ENCODE results near the gene CEMIP2.
"Not testable (repeated sequence)": the region's sequence is repeated elsewhere in the genome, so short reads cannot be mapped to it uniquely, and the experiment has no call there.

CEMIP2 gene

GRCh38 chr9:71768388-71769174 lies at the start of gene CEMIP2:
CEMIP2 (minus strand) TSS chr9:71768513; CDS start chr9:71750373, 18,140 bp downstream.
- Mint-ChIP-seq H3K9me3 (no peaks in the 10 kb centered on the region), H3K4me3 (peak within 1 kb of the TSS; percentile 96), H3K4me1 (ENCODE audit: low read depth) (peaks cover 44% of the 10 kb centered on the region), H3K36me3 (ENCODE audit: low read depth) (peaks cover 22% of the 10 kb centered on the region), H3K27me3 (no peaks in the 10 kb centered on the region), H3K27ac (peak within 1 kb of the TSS; percentile 98)
- DNase-seq, result peak; percentile 91

- Mint-ChIP-seq H3K4me3 (no peak overlapping the region), H3K27ac (no peak overlapping the region), H3K36me3 (ENCODE audit: low read depth) (no peaks in the 10 kb centered on the region), H3K9me3 (no peaks in the 10 kb centered on the region), H3K4me1 (ENCODE audit: low read depth) (peaks cover 13% of the 10 kb centered on the region), H3K27me3 (no peaks in the 10 kb centered on the region)
- DNase-seq, result no peak
These were observed 48.7 kb upstream of the CEMIP2 start for GRCh38 chr9:71816916-71817451.

- Mint-ChIP-seq H3K4me3 (no peak overlapping the region), H3K36me3 (ENCODE audit: low read depth) (no peaks in the 10 kb centered on the region), H3K9me3 (no peaks in the 10 kb centered on the region), H3K27ac (no peak overlapping the region), H3K27me3 (no peaks in the 10 kb centered on the region), H3K4me1 (ENCODE audit: low read depth) (peaks cover 13% of the 10 kb centered on the region)
- DNase-seq, result no peak
These were observed 46.5 kb upstream of the CEMIP2 start for GRCh38 chr9:71814815-71815214.

GRCh38 chr9:71814226-71814625 lies 45.9 kb upstream of the CEMIP2 start:
- Mint-ChIP-seq H3K27ac (no peak overlapping the region), H3K36me3 (ENCODE audit: low read depth) (no peaks in the 10 kb centered on the region), H3K4me3 (no peak overlapping the region), H3K9me3 (no peaks in the 10 kb centered on the region), H3K27me3 (no peaks in the 10 kb centered on the region), H3K4me1 (ENCODE audit: low read depth) (peaks cover 12% of the 10 kb centered on the region)
- no peak for DNase-seq

- Mint-ChIP-seq H3K4me1 (ENCODE audit: low read depth) (peaks cover 10% of the 10 kb centered on the region), H3K27ac (no peak overlapping the region), H3K4me3 (no peak overlapping the region), H3K36me3 (ENCODE audit: low read depth) (no peaks in the 10 kb centered on the region), H3K9me3 (no peaks in the 10 kb centered on the region), H3K27me3 (no peaks in the 10 kb centered on the region)
- no peak for DNase-seq
These were observed 44.1 kb upstream of the CEMIP2 start for GRCh38 chr9:71812385-71812784.

GRCh38 chr9:71808068-71808467 lies 39.8 kb upstream of the CEMIP2 start:
- no peaks in the 10 kb centered on the region for H3K27me3 Mint-ChIP-seq
- H3K36me3 Mint-ChIP-seq (ENCODE audit: low read depth), result no peaks in the 10 kb centered on the region
- peaks cover 7% of the 10 kb centered on the region for H3K4me1 Mint-ChIP-seq (ENCODE audit: low read depth)
- H3K9me3 Mint-ChIP-seq, result no peaks in the 10 kb centered on the region
- H3K27ac Mint-ChIP-seq, result no peak overlapping the region
- H3K4me3 Mint-ChIP-seq, result no peak overlapping the region
- DNase-seq, result no peak

GRCh38 chr9:71806901-71807307 lies 38.6 kb upstream of the CEMIP2 start:
- peak; percentile 62 for DNase-seq
- H3K4me1 Mint-ChIP-seq (ENCODE audit: low read depth), result peaks cover 7% of the 10 kb centered on the region

GRCh38 chr9:71805096-71805495 lies 36.8 kb upstream of the CEMIP2 start:
- not testable (repeated sequence) for H3K9me3 Mint-ChIP-seq; H3K27me3 Mint-ChIP-seq; H3K4me1 Mint-ChIP-seq (ENCODE audit: low read depth)

More at GRCh38 chr9:71806901-71807307, 38.6 kb upstream of the CEMIP2 start:
- Mint-ChIP-seq H3K4me3 (no peak overlapping the region), H3K27me3 (no peaks in the 10 kb centered on the region), H3K9me3 (no peaks in the 10 kb centered on the region), H3K36me3 (ENCODE audit: low read depth) (no peaks in the 10 kb centered on the region), H3K27ac (no peak overlapping the region)

GRCh38 chr9:71801826-71802225 lies 33.5 kb upstream of the CEMIP2 start:
- no peaks in the 10 kb centered on the region for H3K27me3 Mint-ChIP-seq
- no peak for DNase-seq
- no peak overlapping the region for H3K4me3 Mint-ChIP-seq

More at GRCh38 chr9:71805096-71805495, 36.8 kb upstream of the CEMIP2 start:
- not testable (repeated sequence) for H3K4me3 Mint-ChIP-seq; DNase-seq; H3K36me3 Mint-ChIP-seq (ENCODE audit: low read depth); H3K27ac Mint-ChIP-seq

GRCh38 chr9:71797266-71797665 lies 29.0 kb upstream of the CEMIP2 start:
- H3K27me3 Mint-ChIP-seq, result no peaks in the 10 kb centered on the region
- no peak overlapping the region for H3K4me3 Mint-ChIP-seq
- H3K9me3 Mint-ChIP-seq, result peaks cover 4% of the 10 kb centered on the region
- DNase-seq, result no peak
- H3K27ac Mint-ChIP-seq, result peak overlapping the region; percentile 81
- no peaks in the 10 kb centered on the region for H3K36me3 Mint-ChIP-seq (ENCODE audit: low read depth)
- H3K4me1 Mint-ChIP-seq (ENCODE audit: low read depth), result peaks cover 54% of the 10 kb centered on the region

More at GRCh38 chr9:71801826-71802225, 33.5 kb upstream of the CEMIP2 start:
- H3K4me1 Mint-ChIP-seq (ENCODE audit: low read depth), result peaks cover 15% of the 10 kb centered on the region
- no peaks in the 10 kb centered on the region for H3K36me3 Mint-ChIP-seq (ENCODE audit: low read depth)
- no peak overlapping the region for H3K27ac Mint-ChIP-seq
- H3K9me3 Mint-ChIP-seq, result no peaks in the 10 kb centered on the region

- H3K36me3 Mint-ChIP-seq (ENCODE audit: low read depth), result no peaks in the 10 kb centered on the region
- H3K4me1 Mint-ChIP-seq (ENCODE audit: low read depth), result peaks cover 65% of the 10 kb centered on the region
- H3K9me3 Mint-ChIP-seq, result peaks cover 4% of the 10 kb centered on the region
- H3K27ac Mint-ChIP-seq, result peak overlapping the region; percentile 81
- no peak for DNase-seq
- no peaks in the 10 kb centered on the region for H3K27me3 Mint-ChIP-seq
- no peak overlapping the region for H3K4me3 Mint-ChIP-seq
These were observed 27.9 kb upstream of the CEMIP2 start for GRCh38 chr9:71796100-71796767.

- Mint-ChIP-seq H3K27ac (peak overlapping the region; percentile 89), H3K27me3 (no peaks in the 10 kb centered on the region), H3K9me3 (peaks cover 4% of the 10 kb centered on the region), H3K4me1 (ENCODE audit: low read depth) (peaks cover 67% of the 10 kb centered on the region), H3K36me3 (ENCODE audit: low read depth) (no peaks in the 10 kb centered on the region), H3K4me3 (peak overlapping the region; percentile 23)
- no peak for DNase-seq
These were observed 26.9 kb upstream of the CEMIP2 start for GRCh38 chr9:71795097-71795813.

GRCh38 chr9:71793386-71794105 lies 25.2 kb upstream of the CEMIP2 start:
- no peak for DNase-seq
- H3K9me3 Mint-ChIP-seq, result peaks cover 4% of the 10 kb centered on the region
- no peak overlapping the region for H3K4me3 Mint-ChIP-seq
- peaks cover 64% of the 10 kb centered on the region for H3K4me1 Mint-ChIP-seq (ENCODE audit: low read depth)
- H3K36me3 Mint-ChIP-seq (ENCODE audit: low read depth), result no peaks in the 10 kb centered on the region
- no peaks in the 10 kb centered on the region for H3K27me3 Mint-ChIP-seq
- H3K27ac Mint-ChIP-seq, result peak overlapping the region; percentile 53

GRCh38 chr9:71791875-71792274 lies 23.6 kb upstream of the CEMIP2 start:
- H3K9me3 Mint-ChIP-seq, result peaks cover 4% of the 10 kb centered on the region
- no peaks in the 10 kb centered on the region for H3K36me3 Mint-ChIP-seq (ENCODE audit: low read depth)
- peaks cover 56% of the 10 kb centered on the region for H3K4me1 Mint-ChIP-seq (ENCODE audit: low read depth)
- H3K4me3 Mint-ChIP-seq, result no peak overlapping the region
- H3K27me3 Mint-ChIP-seq, result no peaks in the 10 kb centered on the region
- peak overlapping the region; percentile 12 for H3K27ac Mint-ChIP-seq
- DNase-seq, result no peak
